Keratinocyte (primary cell): ENCODE measurements around the gene FOXA1. TPM values are rescaled to one million over a fixed set of nuclear protein-coding genes. Genes with fewer than 3 reads are reported as not detected.

Experiments used
- DNase-seq: peaks from one replicate; pipeline ENCODE4 v3.0.0-alpha.2; 2011; ENCODE audit warnings: low read depth, missing footprints, low spot score
- FAIRE-seq: peaks from 2 replicates; lab custom pipeline; 2011; peaks lifted over from hg19 to GRCh38; lab: Jason Lieb, UNC
- H2AFZ ChIP-seq: 2 replicates; pipeline ENCODE4 v1.6.0; 2012; ENCODE audit warnings: low read length, control low read depth, inconsistent platforms; ENCODE audit not compliant: control insufficient read depth
- H3K27ac ChIP-seq: 2 replicates; pipeline ENCODE4 v1.5.1; 2011; ENCODE audit warnings: low read length; ENCODE audit not compliant: control insufficient read depth, insufficient read depth
- H3K27me3 ChIP-seq: 3 replicates; pipeline ENCODE4 v1.6.0; 2011; ENCODE audit warnings: low read length; ENCODE audit not compliant: control insufficient read depth, insufficient read depth; ENCODE audit errors: extremely low read depth
- H3K36me3 ChIP-seq, 2 experiments: 2 replicates in 1 of 2; 3 replicates in 1 of 2; pipeline ENCODE4 v1.5.1; 2011; ENCODE audit warnings: low read length in 2 of 2, mild to moderate bottlenecking in 1 of 2; ENCODE audit not compliant: control insufficient read depth in 2 of 2, insufficient read depth in 2 of 2; ENCODE audit errors: extremely low read depth in 1 of 2
- H3K4me1 ChIP-seq: 3 replicates; pipeline ENCODE4 v1.5.1; 2011; ENCODE audit warnings: low read length; ENCODE audit not compliant: control insufficient read depth, insufficient read depth; ENCODE audit errors: extremely low read depth
- H3K4me2 ChIP-seq: 3 replicates; pipeline ENCODE4 v1.6.0; 2011; ENCODE audit warnings: low read depth, low read length; ENCODE audit not compliant: control insufficient read depth, insufficient read depth; ENCODE audit errors: extremely low read depth
- H3K4me3 ChIP-seq, 3 experiments: fragments of 200-600 bp in 1 of 3; sonication (generic) in 1 of 3; 2 replicates in 2 of 3; 3 replicates in 1 of 3; pipeline ENCODE4 v1.5.1; 2011 to 2016; ENCODE audit warnings: low read length in 3 of 3, mild to moderate bottlenecking in 3 of 3, control low read depth in 2 of 3, inconsistent platforms in 1 of 3, low read depth in 1 of 3, mixed read lengths in 1 of 3, mixed run types in 1 of 3, moderate library complexity in 1 of 3; ENCODE audit not compliant: control insufficient read depth in 2 of 3, insufficient read depth in 2 of 3; ENCODE audit errors: extremely low read depth in 1 of 3
- H3K79me2 ChIP-seq: 2 replicates; pipeline ENCODE4 v1.6.0; 2012; ENCODE audit warnings: low read length; ENCODE audit not compliant: control insufficient read depth, insufficient read depth
- H3K9ac ChIP-seq: 3 replicates; pipeline ENCODE4 v1.6.0; 2011; ENCODE audit warnings: low read length; ENCODE audit not compliant: control insufficient read depth, insufficient read depth; ENCODE audit errors: extremely low read depth
- H3K9me1 ChIP-seq: 3 replicates; pipeline ENCODE4 v1.6.0; 2011; ENCODE audit warnings: low read length; ENCODE audit not compliant: control insufficient read depth, insufficient read depth; ENCODE audit errors: extremely low read depth
- H3K9me3 ChIP-seq: 2 replicates; pipeline ENCODE4 v1.5.1; 2012; ENCODE audit warnings: low read depth, low read length; ENCODE audit not compliant: control insufficient read depth
- H4K20me1 ChIP-seq: 3 replicates; pipeline ENCODE4 v1.6.0; 2011; ENCODE audit warnings: low read length; ENCODE audit not compliant: control insufficient read depth, insufficient read depth; ENCODE audit errors: extremely low read depth
- EZH2 ChIP-seq: IDR thresholded peaks from one replicate; pipeline ENCODE4 v1.6.1; 2012; ENCODE audit warnings: inconsistent platforms, mild to moderate bottlenecking, low read length, moderate library complexity
- dilution Hi-C: fragments of 300-500 bp; cut with MboI; formaldehyde crosslinking; loops from one replicate; pipeline ENCODE4 v1.7.0; 2020; ENCODE audit warnings: low sequenced_read_pairs; ENCODE audit not compliant: extremely low pct_ligation_motif_present
- polyA plus RNA-seq, 5 experiments: library from polyadenylated mRNA; depleted of rRNA in 3 of 5; stranded (reverse) in 3 of 5; stranded (forward) in 1 of 5; unstranded in 1 of 5; fragments of >200 nt; gene quantifications; 1 replicate in 1 of 5; 2 replicates in 3 of 5; 3 replicates in 1 of 5; pipeline versions ENCODE4 v1.2.1 to v1.2.3, GENCODE V29; 2011 to 2012; ENCODE audit warnings: missing spikeins in 2 of 5, low read depth in 1 of 5, low replicate concordance in 1 of 5
- TF ChIP-seq, protein P1 (sequence below), 3 experiments: IDR thresholded peaks in 1 of 3; conservative IDR thresholded peaks in 1 of 3; optimal IDR thresholded peaks in 1 of 3; 2 replicates in 2 of 3; 3 replicates in 1 of 3; pipeline versions ENCODE3 to v1.5.1; 2011; ENCODE audit warnings: low read length in 3 of 3, mild to moderate bottlenecking in 3 of 3, moderate library complexity in 2 of 3, control low read depth in 1 of 3, inconsistent platforms in 1 of 3; ENCODE audit not compliant: insufficient read depth in 2 of 3; ENCODE audit errors: extremely low read depth in 1 of 3

Gene FOXA1
- polyA plus RNA-seq, 1 donor (not counting 4 experiments of a cell fraction or from before 2014, with no cell fraction given): 0.85 TPM

GRCh38 chr14:37620856-37621255 lies 25.8 kb upstream of the FOXA1 start:
- FAIRE-seq (no peak), DNase-seq (no peak)
- Histone ChIP-seq H3K36me3 (no peaks in the 10 kb centered on the region), H3K27me3 (no peaks in the 10 kb centered on the region), H2AFZ (no peak overlapping the region), H3K4me3 (no peak overlapping the region), H3K9me1 (no peaks in the 10 kb centered on the region), H3K9me3 (peaks cover 2% of the 10 kb centered on the region), H3K9ac (no peak overlapping the region), H4K20me1 (no peaks in the 10 kb centered on the region), H3K27ac (no peak overlapping the region), H3K4me2 (no peak overlapping the region), H3K79me2 (no peaks in the 10 kb centered on the region), H3K4me1 (peaks cover 21% of the 10 kb centered on the region)
- dilution Hi-C loops: no loop called here
- TF ChIP-seq, protein P1, sequence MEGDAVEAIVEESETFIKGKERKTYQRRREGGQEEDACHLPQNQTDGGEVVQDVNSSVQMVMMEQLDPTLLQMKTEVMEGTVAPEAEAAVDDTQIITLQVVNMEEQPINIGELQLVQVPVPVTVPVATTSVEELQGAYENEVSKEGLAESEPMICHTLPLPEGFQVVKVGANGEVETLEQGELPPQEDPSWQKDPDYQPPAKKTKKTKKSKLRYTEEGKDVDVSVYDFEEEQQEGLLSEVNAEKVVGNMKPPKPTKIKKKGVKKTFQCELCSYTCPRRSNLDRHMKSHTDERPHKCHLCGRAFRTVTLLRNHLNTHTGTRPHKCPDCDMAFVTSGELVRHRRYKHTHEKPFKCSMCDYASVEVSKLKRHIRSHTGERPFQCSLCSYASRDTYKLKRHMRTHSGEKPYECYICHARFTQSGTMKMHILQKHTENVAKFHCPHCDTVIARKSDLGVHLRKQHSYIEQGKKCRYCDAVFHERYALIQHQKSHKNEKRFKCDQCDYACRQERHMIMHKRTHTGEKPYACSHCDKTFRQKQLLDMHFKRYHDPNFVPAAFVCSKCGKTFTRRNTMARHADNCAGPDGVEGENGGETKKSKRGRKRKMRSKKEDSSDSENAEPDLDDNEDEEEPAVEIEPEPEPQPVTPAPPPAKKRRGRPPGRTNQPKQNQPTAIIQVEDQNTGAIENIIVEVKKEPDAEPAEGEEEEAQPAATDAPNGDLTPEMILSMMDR (optimal IDR thresholded peaks at IDR 0.05 in 1 of 3, IDR thresholded peaks at IDR 0.05 in 1 of 3, conservative IDR thresholded peaks at IDR 0.05 in 1 of 3; ENCODE audit: extremely low read depth in 1 of 3, insufficient read depth in 2 of 3, low read length in 3 of 3): no peak
- TF ChIP-seq EZH2: no peak

DNA sequence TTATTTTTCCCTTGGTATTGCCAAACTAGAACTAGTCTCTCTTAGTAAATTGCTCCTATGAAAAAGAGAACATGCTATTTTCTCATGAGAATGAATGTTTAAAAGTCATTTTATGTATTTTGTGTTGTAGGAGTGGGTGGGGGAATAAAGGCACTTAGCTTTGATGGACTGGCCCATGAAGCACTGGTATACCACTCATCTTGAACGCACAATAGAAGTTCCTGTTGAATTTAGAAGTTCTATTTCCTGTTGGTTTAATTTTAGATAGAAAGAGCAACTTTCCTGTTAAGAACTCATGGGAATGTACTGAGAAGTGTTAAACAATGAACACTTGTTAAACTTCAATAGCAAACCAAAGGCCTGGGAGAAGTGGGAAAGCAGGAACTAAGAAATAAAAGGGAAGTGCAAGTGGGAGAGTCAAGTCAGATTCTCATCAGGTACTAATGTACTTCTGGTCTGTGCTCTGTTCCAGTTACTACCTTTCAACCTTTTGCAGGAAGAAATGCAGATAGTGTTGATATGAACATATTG lies 23.5 kb upstream of the FOXA1 start:
- Histone ChIP-seq H3K36me3 (no peaks in the 10 kb centered on the region), H3K4me3 (no peak overlapping the region), H3K79me2 (no peaks in the 10 kb centered on the region), H3K4me1 (peaks cover 10% of the 10 kb centered on the region), H3K9ac (no peak overlapping the region), H2AFZ (no peak overlapping the region), H3K9me1 (no peaks in the 10 kb centered on the region), H3K4me2 (no peak overlapping the region), H3K27me3 (no peaks in the 10 kb centered on the region), H4K20me1 (no peaks in the 10 kb centered on the region), H3K27ac (no peak overlapping the region), H3K9me3 (peaks cover 3% of the 10 kb centered on the region)
- no peak for TF ChIP-seq EZH2
- TF ChIP-seq, protein P1 (optimal IDR thresholded peaks at IDR 0.05 in 1 of 3, IDR thresholded peaks at IDR 0.05 in 1 of 3, conservative IDR thresholded peaks at IDR 0.05 in 1 of 3; ENCODE audit: extremely low read depth in 1 of 3, insufficient read depth in 2 of 3, low read length in 3 of 3): no peak
- dilution Hi-C loops: no loop called here
- DNase-seq (no peak), FAIRE-seq (no peak)
